ENCODE data around the gene CCDC170. TPM values are rescaled to one million over a fixed set of nuclear protein-coding genes. Genes with fewer than 3 reads are reported as not detected.

Gene CCDC170
- total RNA-seq, 2 experiments from 2014 or later, result not detected

DNA sequence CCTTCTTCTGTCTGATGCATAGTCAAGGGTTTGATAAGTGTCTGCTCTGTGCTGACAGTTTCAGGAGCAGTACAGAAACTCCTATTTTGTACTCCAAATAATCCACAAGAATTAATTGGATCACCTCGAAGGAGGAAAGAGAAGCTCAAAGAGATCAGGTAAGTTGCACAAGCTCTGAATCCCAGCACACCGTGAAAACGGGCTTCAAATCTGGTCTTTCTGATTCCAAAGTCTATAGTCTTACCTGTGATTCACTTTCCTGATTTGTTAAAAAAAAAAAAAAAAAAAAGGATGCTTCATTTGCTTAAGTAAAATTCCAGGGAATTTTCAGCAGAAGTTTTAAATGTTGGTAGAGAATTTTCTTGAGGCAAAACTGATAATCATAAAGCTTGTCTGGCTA is 157.8 kb downstream of the CCDC170 start:
- Mint-ChIP-seq H3K4me1 (ENCODE audit: low read depth) (no peaks in the 10 kb centered on the region), H3K27ac (no peak overlapping the region), H3K9me3 (ENCODE audit: insufficient read depth) (no peaks in the 10 kb centered on the region), H3K4me3 (no peak overlapping the region), H3K36me3 (ENCODE audit: low read depth) (no peaks in the 10 kb centered on the region), H3K27me3 (ENCODE audit: low read depth) (peaks cover 8% of the 10 kb centered on the region)
- POLR2A ChIA-PET, result no interaction called here
- no peak for DNase-seq
- CTCF ChIA-PET, result interaction anchor here (1.0 kb wide), 1 partner anchor 24 kb away, joined by 3 read pairs; no protein-coding TSS in a partner anchor
- ATAC-seq, result no peak

DNA sequence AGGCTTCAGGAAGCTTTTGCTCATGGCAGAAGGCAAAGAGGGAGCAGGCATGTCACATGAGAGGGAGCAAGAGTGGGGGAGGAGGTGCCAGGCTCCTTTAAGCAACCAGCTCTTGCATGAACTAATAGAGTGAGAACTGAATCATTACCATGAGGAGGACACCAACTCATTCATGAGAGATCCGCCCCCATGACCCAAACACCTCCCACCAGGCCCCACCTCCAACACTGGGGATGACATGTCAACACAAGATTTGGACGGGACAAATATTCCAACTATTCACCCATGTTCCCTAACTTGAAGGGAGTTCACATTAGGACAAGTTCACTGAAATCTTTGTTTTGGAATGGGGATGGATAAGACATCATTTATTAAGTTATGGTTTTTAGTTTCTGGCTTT is 158.5 kb downstream of the CCDC170 start:
- H3K4me1 Mint-ChIP-seq (ENCODE audit: low read depth), result no peaks in the 10 kb centered on the region
- peaks cover 6% of the 10 kb centered on the region for H3K27me3 Mint-ChIP-seq (ENCODE audit: low read depth)
- CTCF ChIA-PET, result interaction anchor here (1.0 kb wide), 1 partner anchor 23 kb away, joined by 3 read pairs; no protein-coding TSS in a partner anchor
- H3K9me3 Mint-ChIP-seq (ENCODE audit: insufficient read depth), result no peaks in the 10 kb centered on the region
- ATAC-seq, result no peak
- H3K27ac Mint-ChIP-seq, result no peak overlapping the region
- DNase-seq, result no peak
- POLR2A ChIA-PET, result no interaction called here
- H3K4me3 Mint-ChIP-seq, result no peak overlapping the region
- no peaks in the 10 kb centered on the region for H3K36me3 Mint-ChIP-seq (ENCODE audit: low read depth)

DNA sequence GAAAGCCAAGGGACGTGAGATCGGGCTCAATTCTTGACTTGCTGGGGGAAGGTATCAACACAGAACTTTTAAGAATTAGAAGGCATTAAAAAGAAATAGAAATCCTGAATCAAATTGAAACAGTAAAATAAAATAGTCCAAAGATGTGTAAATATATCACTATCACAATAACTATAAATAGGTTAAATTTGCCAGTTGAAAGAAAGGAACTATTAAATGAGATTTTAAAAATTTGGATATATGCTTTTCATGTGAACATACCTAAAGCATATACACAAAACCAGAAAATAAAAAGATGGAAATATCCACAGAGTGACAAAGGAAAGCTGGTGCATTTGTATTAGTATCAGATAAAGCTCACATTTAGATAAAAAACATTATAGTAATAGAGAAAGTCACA is 161.3 kb downstream of the CCDC170 start:
- ATAC-seq (no peak), DNase-seq (no peak)
- Mint-ChIP-seq H3K27me3 (ENCODE audit: low read depth) (peaks cover 2% of the 10 kb centered on the region), H3K27ac (no peak overlapping the region), H3K4me1 (ENCODE audit: low read depth) (no peaks in the 10 kb centered on the region), H3K36me3 (ENCODE audit: low read depth) (no peaks in the 10 kb centered on the region), H3K9me3 (ENCODE audit: insufficient read depth) (no peaks in the 10 kb centered on the region), H3K4me3 (no peak overlapping the region)
- ChIA-PET POLR2A (no interaction called here), CTCF (no interaction called here)

DNA sequence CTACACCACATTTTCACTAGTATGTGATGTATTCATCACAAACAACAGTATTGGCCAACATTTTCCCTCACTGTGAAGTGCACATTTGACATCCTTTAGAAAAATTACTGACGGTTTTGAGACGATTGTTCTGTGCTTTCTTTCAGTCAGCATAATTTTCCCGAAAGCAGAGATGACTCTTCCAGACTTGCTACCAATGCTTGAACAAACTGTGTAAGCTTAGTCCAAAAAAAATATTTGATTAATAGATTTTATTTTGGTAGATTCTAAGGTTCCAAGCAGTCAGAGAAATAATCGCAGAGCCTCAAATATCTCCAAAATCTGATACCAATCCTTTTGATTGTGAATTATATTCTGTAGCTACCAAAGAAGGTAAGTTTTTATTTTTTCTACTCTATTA is 162.6 kb downstream of the CCDC170 start:
- Mint-ChIP-seq H3K4me1 (ENCODE audit: low read depth) (no peaks in the 10 kb centered on the region), H3K9me3 (ENCODE audit: insufficient read depth) (no peaks in the 10 kb centered on the region), H3K27ac (no peak overlapping the region), H3K36me3 (ENCODE audit: low read depth) (no peaks in the 10 kb centered on the region), H3K4me3 (no peak overlapping the region), H3K27me3 (ENCODE audit: low read depth) (peaks cover 2% of the 10 kb centered on the region)
- ChIA-PET POLR2A (no interaction called here), CTCF (interaction anchor here (0.8 kb wide), 1 partner anchor 20 kb away, joined by 4 read pairs; no protein-coding TSS in a partner anchor)
- DNase-seq (no peak), ATAC-seq (no peak)

DNA sequence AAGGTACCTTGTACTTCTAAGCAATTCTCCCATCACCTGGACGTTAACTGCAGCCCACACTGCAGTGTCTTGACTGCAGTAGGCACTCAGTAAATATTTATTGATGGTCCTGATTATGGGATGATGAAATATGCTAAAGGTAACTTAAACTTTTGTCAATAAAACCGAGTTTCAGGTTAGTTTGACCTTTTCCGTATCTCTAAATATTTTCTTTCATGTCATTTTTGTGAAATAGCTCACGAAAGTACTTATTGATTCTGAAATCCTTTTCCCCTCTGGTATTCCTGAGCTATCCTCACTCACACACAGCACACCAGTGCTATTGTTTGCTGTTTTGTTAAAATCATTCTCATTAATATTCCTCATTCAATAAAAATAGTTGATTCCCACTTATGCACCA is 164.3 kb downstream of the CCDC170 start:
- POLR2A ChIA-PET, result no interaction called here
- H3K9me3 Mint-ChIP-seq (ENCODE audit: insufficient read depth), result no peaks in the 10 kb centered on the region

GRCh38 chr6:151659212-151659611 is 165.4 kb downstream of the CCDC170 start:
- Mint-ChIP-seq H3K4me3 (no peak overlapping the region), H3K9me3 (ENCODE audit: insufficient read depth) (no peaks in the 10 kb centered on the region), H3K36me3 (ENCODE audit: low read depth) (no peaks in the 10 kb centered on the region), H3K27ac (no peak overlapping the region), H3K27me3 (ENCODE audit: low read depth) (peaks cover 7% of the 10 kb centered on the region), H3K4me1 (ENCODE audit: low read depth) (no peaks in the 10 kb centered on the region)
- ATAC-seq, result no peak
- ChIA-PET CTCF (no interaction called here), POLR2A (no interaction called here)
- no peak for DNase-seq

More for the DNA sequence above, 164.3 kb downstream of the CCDC170 start:
- Mint-ChIP-seq H3K27me3 (ENCODE audit: low read depth) (peaks cover 4% of the 10 kb centered on the region), H3K36me3 (ENCODE audit: low read depth) (no peaks in the 10 kb centered on the region), H3K4me3 (no peak overlapping the region), H3K4me1 (ENCODE audit: low read depth) (no peaks in the 10 kb centered on the region), H3K27ac (no peak overlapping the region)
- CTCF ChIA-PET, result no interaction called here
- ATAC-seq, result no peak
- DNase-seq, result no peak

DNA sequence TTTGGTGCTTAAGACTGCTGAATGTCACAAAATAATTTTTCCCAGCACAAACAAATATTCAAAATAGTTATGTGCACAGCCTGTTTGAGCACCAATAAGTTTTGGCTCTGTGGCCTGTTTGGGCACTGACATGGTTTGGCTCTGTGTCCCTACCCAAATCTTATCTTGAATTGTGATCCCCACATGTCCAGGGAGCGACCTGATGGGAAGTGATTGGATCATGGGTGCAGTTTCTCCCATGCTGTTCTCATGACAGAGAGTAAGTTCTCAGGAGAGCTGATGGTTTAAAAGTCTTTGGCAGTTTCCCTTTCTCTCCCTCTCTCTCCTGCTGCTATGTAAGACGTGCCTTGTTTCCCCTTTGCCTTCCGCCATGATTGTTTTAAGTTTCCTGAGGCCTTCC is 167.7 kb downstream of the CCDC170 start:
- ChIA-PET POLR2A (no interaction called here), CTCF (no interaction called here)
- H3K4me3 Mint-ChIP-seq, result no peak overlapping the region
- ATAC-seq (no peak), DNase-seq (no peak)
- no peak overlapping the region for H3K27ac Mint-ChIP-seq
- no peaks in the 10 kb centered on the region for H3K36me3 Mint-ChIP-seq (ENCODE audit: low read depth)
- no peaks in the 10 kb centered on the region for H3K4me1 Mint-ChIP-seq (ENCODE audit: low read depth)
- no peaks in the 10 kb centered on the region for H3K9me3 Mint-ChIP-seq (ENCODE audit: insufficient read depth)
- peaks cover 7% of the 10 kb centered on the region for H3K27me3 Mint-ChIP-seq (ENCODE audit: low read depth)

DNA sequence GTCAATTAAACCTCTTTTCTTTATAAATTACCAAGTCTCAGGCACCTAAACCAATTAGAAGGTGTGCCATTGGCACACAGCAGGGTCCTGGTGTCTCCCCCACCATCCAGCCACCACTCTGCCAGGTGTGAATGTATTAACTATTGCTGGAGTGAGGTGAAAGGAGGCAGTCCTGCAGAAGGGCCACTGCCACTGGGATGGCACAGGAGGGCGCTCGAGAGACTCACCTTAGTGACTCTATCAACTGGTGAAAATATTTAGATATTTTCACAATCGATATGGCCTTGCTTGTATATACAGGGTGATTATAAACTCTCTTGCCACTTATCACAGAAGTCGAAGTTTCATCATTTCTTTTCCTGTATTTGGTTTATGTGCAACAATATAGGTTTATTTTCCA is 168.1 kb downstream of the CCDC170 start:
- Mint-ChIP-seq H3K4me1 (ENCODE audit: low read depth) (no peaks in the 10 kb centered on the region), H3K36me3 (ENCODE audit: low read depth) (no peaks in the 10 kb centered on the region), H3K27ac (no peak overlapping the region), H3K4me3 (no peak overlapping the region), H3K9me3 (ENCODE audit: insufficient read depth) (no peaks in the 10 kb centered on the region), H3K27me3 (ENCODE audit: low read depth) (peaks cover 7% of the 10 kb centered on the region)
- no peak for ATAC-seq
- ChIA-PET POLR2A (no interaction called here), CTCF (no interaction called here)
- DNase-seq, result no peak

DNA sequence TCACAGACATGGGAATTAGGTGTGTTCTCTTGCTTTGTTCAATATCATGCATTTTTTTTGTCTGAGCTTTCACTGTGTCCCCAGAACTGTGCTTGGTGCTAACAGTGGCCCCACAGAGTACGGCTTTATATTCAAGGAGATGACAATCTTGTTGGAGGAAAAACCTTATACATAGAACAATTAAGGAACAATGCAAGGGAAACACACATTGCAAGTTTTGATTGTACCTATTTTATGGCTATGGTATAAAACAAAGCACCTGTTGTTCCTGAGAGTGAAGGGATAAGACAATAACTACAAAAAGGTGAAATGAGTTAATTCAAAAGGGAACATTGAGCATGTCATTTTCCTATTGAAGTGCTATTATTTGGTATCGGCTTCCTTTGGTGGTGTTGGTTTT is 169.7 kb downstream of the CCDC170 start:
- ATAC-seq (no peak), DNase-seq (no peak)
- no peaks in the 10 kb centered on the region for H3K9me3 Mint-ChIP-seq (ENCODE audit: insufficient read depth)
- peaks cover 7% of the 10 kb centered on the region for H3K27me3 Mint-ChIP-seq (ENCODE audit: low read depth)
- POLR2A ChIA-PET, result no interaction called here
- no peaks in the 10 kb centered on the region for H3K4me1 Mint-ChIP-seq (ENCODE audit: low read depth)
- H3K4me3 Mint-ChIP-seq, result no peak overlapping the region
- CTCF ChIA-PET, result interaction anchor here (0.9 to 1.2 kb wide), 3 partner anchors 13 to 86 kb away, joined by 3 to 4 read pairs (median 3); no protein-coding TSS in a partner anchor
- H3K27ac Mint-ChIP-seq, result no peak overlapping the region
- no peaks in the 10 kb centered on the region for H3K36me3 Mint-ChIP-seq (ENCODE audit: low read depth)

DNA sequence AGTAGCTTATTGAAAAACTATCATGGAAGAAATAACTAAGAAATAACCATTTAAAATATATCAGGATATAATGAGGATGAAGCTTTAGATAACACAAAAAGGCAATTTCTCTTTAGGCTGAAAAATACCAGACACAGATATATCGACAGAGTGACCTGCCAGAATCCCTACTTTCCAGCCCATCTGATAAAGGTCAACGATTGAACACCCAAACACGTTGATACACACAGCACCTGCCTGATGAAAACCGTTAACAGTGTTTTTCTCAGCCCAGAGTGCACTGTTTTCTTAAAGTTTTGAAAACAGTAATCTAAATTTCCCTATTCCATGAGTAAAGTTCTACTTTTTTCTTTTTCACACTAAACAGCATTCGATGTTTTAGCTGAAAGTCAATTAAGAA is 170.6 kb downstream of the CCDC170 start:
- H3K27me3 Mint-ChIP-seq (ENCODE audit: low read depth), result peaks cover 10% of the 10 kb centered on the region
- H3K4me1 Mint-ChIP-seq (ENCODE audit: low read depth), result no peaks in the 10 kb centered on the region
- no peak for DNase-seq
- no peaks in the 10 kb centered on the region for H3K36me3 Mint-ChIP-seq (ENCODE audit: low read depth)
- H3K9me3 Mint-ChIP-seq (ENCODE audit: insufficient read depth), result no peaks in the 10 kb centered on the region
- CTCF ChIA-PET, result no interaction called here
- POLR2A ChIA-PET, result no interaction called here
- ATAC-seq, result no peak
- no peak overlapping the region for H3K4me3 Mint-ChIP-seq
- H3K27ac Mint-ChIP-seq, result no peak overlapping the region

DNA sequence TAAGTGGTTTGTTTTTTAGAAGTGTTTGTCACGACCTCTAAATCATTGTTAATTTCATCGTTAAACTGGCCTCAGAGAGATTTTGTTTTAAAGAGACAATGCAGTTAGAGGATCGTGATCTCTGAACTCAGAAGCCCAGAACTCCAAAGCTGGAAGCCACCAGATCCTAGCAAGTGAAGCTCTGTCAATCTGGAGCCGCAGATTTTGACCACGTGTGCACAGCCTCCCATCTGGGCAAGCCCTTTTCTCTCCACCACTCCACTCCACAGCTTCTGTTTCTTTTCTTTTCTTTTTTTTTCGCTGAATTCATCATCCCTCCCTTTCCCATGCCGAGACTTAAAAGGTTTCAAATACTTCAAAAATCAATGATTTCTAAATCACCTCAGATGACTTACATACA is 171.5 kb downstream of the CCDC170 start:
- ChIA-PET CTCF (no interaction called here), POLR2A (no interaction called here)
- no peaks in the 10 kb centered on the region for H3K4me1 Mint-ChIP-seq (ENCODE audit: low read depth)
- DNase-seq, result no peak
- H3K4me3 Mint-ChIP-seq, result no peak overlapping the region
- H3K36me3 Mint-ChIP-seq (ENCODE audit: low read depth), result no peaks in the 10 kb centered on the region
- no peak for ATAC-seq
- H3K27ac Mint-ChIP-seq, result no peak overlapping the region
- H3K27me3 Mint-ChIP-seq (ENCODE audit: low read depth), result peaks cover 10% of the 10 kb centered on the region
- H3K9me3 Mint-ChIP-seq (ENCODE audit: insufficient read depth), result no peaks in the 10 kb centered on the region

DNA sequence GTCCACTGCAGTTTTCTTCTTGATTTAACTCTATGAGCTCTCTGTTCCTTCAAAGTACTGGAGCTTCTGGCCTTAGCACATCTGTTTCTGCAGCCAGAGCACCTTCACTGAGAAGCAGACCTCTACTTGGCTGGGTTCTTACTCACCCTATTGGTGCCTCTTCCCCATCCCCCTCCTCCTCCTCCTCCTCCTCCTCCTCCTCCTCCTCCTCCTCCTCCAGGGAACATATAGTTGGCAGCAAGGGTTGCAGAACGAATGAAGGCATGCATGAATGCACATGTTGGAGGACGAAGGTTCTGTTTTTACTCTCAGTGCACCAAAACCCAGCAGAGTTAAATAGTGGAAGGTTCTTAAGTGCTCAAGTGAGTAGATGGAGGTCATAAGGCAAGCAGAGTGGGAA is 172.7 kb downstream of the CCDC170 start:
- peaks cover 10% of the 10 kb centered on the region for H3K27me3 Mint-ChIP-seq (ENCODE audit: low read depth)
- POLR2A ChIA-PET, result no interaction called here
- CTCF ChIA-PET, result interaction anchor here (1.5 kb wide), 1 partner anchor 10 kb away, joined by 4 read pairs; no protein-coding TSS in a partner anchor

GRCh38 chr6:151669208-151669560 is 175.4 kb downstream of the CCDC170 start:
- ATAC-seq (no peak), DNase-seq (no peak)
- Mint-ChIP-seq H3K4me3 (no peak overlapping the region), H3K9me3 (ENCODE audit: insufficient read depth) (no peaks in the 10 kb centered on the region), H3K27ac (no peak overlapping the region), H3K27me3 (ENCODE audit: low read depth) (peaks cover 5% of the 10 kb centered on the region), H3K36me3 (ENCODE audit: low read depth) (no peaks in the 10 kb centered on the region), H3K4me1 (ENCODE audit: low read depth) (no peaks in the 10 kb centered on the region)
- ChIA-PET CTCF (no interaction called here), POLR2A (no interaction called here)

More for the DNA sequence above, 172.7 kb downstream of the CCDC170 start:
- DNase-seq (no peak), ATAC-seq (no peak)
- no peak overlapping the region for H3K27ac Mint-ChIP-seq
- H3K4me1 Mint-ChIP-seq (ENCODE audit: low read depth), result no peaks in the 10 kb centered on the region
- no peaks in the 10 kb centered on the region for H3K36me3 Mint-ChIP-seq (ENCODE audit: low read depth)
- no peaks in the 10 kb centered on the region for H3K9me3 Mint-ChIP-seq (ENCODE audit: insufficient read depth)
- H3K4me3 Mint-ChIP-seq, result no peak overlapping the region

Data from activated CD8-positive, alpha-beta T cell treated with anti-CD3 and anti-CD28 coated beads, Interleukin-2, amount 10 ng/mL, durations not matched to agents 7 days and 5 days (primary cell).